NCI-H2081 treated with DMSO at 0.1 percent for 48 hours (cell line): ENCODE data around the gene USP5.

Source experiments
- DNase-seq: peaks from one replicate; lab custom pipeline; 2025; lab: John Stamatoyannopoulos, UW

Gene USP5

GRCh38 chr12:6840330-6840729, 11.6 kb upstream of the USP5 start:
- no peak for DNase-seq

GRCh38 chr12:6840761-6841515, 11.0 kb upstream of the USP5 start, which contains the start of gene GNB3:
Gene GNB3, plus strand, starts transcription at chr12:6840925. Its CDS starts 363 bp downstream, at chr12:6841288.
- DNase-seq: no peak

- no peak for DNase-seq
Observed at GRCh38 chr12:6842075-6842474, 9.9 kb upstream of the USP5 start.

- DNase-seq: no peak
Observed at GRCh38 chr12:6843118-6843902, 8.6 kb upstream of the USP5 start.

- DNase-seq: no peak
Observed at GRCh38 chr12:6845395-6845794, 6.6 kb upstream of the USP5 start.

- no peak for DNase-seq
Observed at GRCh38 chr12:6846316-6846869, 5.6 kb upstream of the USP5 start.

- DNase-seq: no peak
Observed at GRCh38 chr12:6847676-6848075, 4.3 kb upstream of the USP5 start.

GRCh38 chr12:6849427-6849826, 2.5 kb upstream of the USP5 start:
- no peak for DNase-seq

- DNase-seq: no peak
Observed at GRCh38 chr12:6849976-6850560, 1.9 kb upstream of the USP5 start.

- DNase-seq: no peak
Observed at GRCh38 chr12:6850796-6851152, 1.2 kb upstream of the USP5 start.

GRCh38 chr12:6851153-6851920, 613 bp upstream of the USP5 start, which contains the start of gene CDCA3:
Gene CDCA3, minus strand, starts transcription at chr12:6851286. Its CDS starts 334 bp downstream, at chr12:6850952.
- peak; percentile 97 for DNase-seq

GRCh38 chr12:6852651-6853354, 853 bp downstream of the USP5 start:
- DNase-seq: no peak

- DNase-seq: no peak
Observed at GRCh38 chr12:6853626-6854025, 1.7 kb downstream of the USP5 start.

- DNase-seq: no peak
Observed at GRCh38 chr12:6854036-6854435, 2.1 kb downstream of the USP5 start.

GRCh38 chr12:6855322-6855721, 3.4 kb downstream of the USP5 start:
- no peak for DNase-seq

GRCh38 chr12:6858799-6859198, 6.8 kb downstream of the USP5 start:
- no peak for DNase-seq

- DNase-seq: no peak
Observed at GRCh38 chr12:6860116-6860515, 8.2 kb downstream of the USP5 start.

- DNase-seq: no peak
Observed at GRCh38 chr12:6860942-6861341, 9.0 kb downstream of the USP5 start.

- DNase-seq: no peak
Observed at GRCh38 chr12:6861391-6861790, 9.4 kb downstream of the USP5 start.

GRCh38 chr12:6863033-6863432, 11.1 kb downstream of the USP5 start:
- no peak for DNase-seq
